ENCODE data around the gene EHD2.
"Not testable (repeated sequence)": the region's sequence is repeated elsewhere in the genome, so short reads cannot be mapped to it uniquely, and the experiment has no call there.

Gene EHD2

DNA sequence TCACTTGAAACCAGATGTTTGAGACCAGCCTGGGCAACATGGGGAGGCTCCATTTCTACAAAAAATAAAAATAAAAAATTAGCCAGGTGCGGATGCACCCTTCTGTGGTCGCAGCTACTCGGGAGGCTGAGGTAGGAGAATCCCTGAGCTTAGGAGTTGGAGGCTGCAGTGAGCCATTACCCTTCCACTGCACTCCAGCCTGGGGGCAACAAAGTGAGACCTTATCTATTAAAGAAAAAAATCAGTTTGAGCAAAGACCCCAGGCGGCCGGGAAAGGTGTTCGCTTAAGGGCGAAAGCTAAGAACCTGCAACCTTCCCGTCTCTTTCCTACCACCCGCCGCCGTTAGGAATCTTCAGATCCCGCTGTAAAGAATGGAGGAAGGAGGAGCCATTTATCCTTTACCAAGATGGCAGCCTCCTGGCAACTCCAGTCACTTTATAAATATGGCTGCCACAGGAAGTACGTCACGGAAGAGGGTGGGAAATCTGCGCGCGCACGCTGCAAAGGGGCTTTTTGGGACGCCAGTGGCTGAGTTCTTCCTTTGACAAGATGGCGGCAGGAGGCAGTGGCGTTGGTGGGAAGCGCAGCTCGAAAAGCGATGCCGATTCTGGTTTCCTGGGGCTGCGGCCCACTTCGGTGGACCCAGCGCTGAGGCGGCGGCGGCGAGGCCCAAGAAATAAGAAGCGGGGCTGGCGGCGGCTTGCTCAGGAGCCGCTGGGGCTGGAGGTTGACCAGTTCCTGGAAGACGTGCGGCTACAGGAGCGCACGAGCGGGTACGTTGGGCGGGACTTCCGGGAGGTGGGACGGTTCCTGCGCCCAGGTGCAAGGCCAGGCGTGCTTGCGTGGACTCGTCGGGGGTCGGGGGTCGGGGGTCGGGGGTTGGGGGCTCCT lies 32.0 kb downstream of the EHD2 start, which contains the start of gene NOP53:
TSS of gene NOP53 (plus strand) at position 537 of the 892 bp plus-strand sequence. CDS start at position 551, 14 bp downstream.
- peak within 1 kb of the TSS; percentile 81 for H3K4me3 ChIP-seq (ENCODE audit: low read depth, low read length)

DNA sequence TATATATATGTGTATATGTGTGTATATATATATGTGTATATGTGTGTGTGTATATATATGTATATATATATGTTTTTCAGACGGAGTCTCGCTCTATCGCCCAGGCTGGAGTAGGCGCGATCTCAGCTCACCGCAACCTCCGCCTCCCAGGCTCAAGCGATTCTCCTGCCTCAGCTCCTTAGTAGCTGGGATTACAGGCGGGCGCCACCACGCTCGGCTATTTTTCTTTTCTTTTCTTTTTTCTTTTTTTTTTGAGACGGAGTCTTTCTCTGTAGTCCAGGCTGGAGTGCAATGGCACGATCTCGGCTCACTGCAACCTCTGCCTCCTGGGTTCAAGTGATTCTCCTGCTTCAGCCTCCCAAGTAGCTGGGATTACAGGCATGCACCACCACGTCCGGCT lies 32.9 kb downstream of the EHD2 start:
- peak overlapping the region; percentile 81 for H3K4me3 ChIP-seq (ENCODE audit: low read depth, low read length)

DNA sequence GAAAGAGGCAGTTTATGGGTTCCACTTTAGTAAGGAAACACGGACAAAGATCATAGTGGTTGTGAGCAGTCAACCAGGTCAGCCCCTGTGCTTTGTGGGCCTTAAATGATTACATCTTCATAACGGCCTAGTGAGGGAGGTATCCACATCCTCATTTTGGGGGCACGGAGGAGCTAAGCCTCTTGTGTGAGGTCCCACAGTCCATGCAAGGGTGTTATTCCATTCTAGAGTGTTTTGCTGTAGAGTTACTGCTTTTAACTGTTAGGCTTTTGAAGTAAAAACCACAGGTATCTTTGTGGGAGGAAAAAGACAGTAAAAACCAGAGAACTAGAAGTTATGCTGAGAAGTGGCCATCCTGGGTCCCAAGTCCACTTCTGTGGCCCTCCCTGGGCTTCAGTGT lies 36.1 kb downstream of the EHD2 start:
- H3K4me3 ChIP-seq (ENCODE audit: low read depth, low read length): no peak overlapping the region

GRCh38 chr19:47750752-47751151 lies 37.5 kb downstream of the EHD2 start:
- no peak overlapping the region for H3K4me3 ChIP-seq (ENCODE audit: low read depth, low read length)

- H3K4me3 ChIP-seq (ENCODE audit: low read depth, low read length): no peak overlapping the region
Measured at GRCh38 chr19:47752440-47753211, 39.4 kb downstream of the EHD2 start.

DNA sequence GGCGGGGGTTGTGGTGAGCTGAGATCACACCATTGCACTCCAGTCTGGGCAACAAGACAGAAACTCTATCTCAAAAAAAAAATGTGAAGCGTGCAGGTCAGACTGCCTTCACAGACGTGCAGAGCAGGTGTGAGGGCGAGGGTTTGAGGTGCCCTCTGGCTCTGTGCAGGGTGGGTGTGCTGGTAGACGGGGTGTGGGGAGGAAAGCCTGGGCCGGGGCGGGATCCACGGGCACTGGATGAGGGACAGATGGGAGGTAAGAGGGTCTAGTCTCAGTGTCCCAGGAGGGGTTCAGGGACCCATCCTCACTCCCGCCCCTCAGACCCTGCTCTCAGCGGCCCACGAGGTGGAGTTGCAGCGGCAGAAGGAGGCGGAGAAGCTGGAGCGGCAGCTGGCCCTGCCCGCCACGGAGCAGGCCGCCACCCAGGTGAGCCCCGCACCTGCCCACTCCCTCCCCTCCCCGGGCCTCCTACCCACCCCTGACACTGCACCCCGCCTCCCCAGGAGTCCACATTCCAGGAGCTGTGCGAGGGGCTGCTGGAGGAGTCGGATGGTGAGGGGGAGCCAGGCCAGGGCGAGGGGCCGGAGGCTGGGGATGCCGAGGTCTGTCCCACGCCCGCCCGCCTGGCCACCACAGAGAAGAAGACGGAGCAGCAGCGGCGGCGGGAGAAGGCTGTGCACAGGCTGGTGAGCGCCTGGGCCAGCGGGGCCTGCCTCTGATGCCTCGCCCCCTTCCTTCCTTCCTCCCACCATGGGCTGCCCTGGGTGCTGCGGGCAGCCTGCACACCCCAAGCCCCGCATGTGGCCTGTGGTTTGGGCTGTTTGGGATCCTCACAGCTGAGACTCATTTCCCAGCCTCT lies 41.2 kb downstream of the EHD2 start:
- no peak overlapping the region for H3K4me3 ChIP-seq (ENCODE audit: low read depth, low read length)

DNA sequence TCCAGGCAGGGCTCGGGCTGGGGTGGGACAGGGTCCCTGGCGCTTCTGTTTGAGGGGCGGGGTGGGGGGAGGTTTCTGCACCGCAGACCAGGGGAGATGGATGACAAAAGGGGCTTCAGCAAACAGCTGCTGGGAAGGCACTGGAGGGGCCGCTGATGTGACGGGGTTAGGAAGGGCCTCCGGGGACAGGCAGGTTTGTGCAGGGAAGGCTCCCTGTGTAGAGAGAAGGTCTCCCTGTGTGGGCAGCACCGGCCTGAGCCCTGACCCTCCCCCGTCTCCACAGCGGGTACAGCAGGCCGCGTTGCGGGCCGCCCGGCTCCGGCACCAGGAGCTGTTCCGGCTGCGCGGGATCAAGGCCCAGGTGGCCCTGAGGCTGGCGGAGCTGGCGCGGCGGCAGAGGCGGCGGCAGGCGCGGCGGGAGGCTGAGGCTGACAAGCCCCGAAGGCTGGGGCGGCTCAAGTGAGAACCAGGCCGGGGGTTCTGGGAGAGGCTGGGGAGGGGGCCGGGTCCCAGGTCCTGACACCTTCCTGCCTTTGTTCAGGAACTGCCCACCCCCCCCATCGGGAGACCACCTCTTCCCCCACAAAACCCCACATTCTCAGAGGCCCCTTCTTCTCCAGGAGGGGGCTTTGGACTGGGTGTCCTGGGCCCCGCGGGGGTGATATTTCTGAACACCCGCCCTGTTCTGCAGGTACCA lies 42.0 kb downstream of the EHD2 start:
- H3K4me3 ChIP-seq (ENCODE audit: low read depth, low read length): no peak overlapping the region

GRCh38 chr19:47755762-47756626 lies 42.8 kb downstream of the EHD2 start:
- H3K4me3 ChIP-seq (ENCODE audit: low read depth, low read length): no peak overlapping the region

- no peak overlapping the region for H3K4me3 ChIP-seq (ENCODE audit: low read depth, low read length)
Measured at GRCh38 chr19:47756627-47756929, 43.4 kb downstream of the EHD2 start.

GRCh38 chr19:47756953-47757608 lies 43.9 kb downstream of the EHD2 start:
- H3K4me3 ChIP-seq (ENCODE audit: low read depth, low read length): no peak overlapping the region

DNA sequence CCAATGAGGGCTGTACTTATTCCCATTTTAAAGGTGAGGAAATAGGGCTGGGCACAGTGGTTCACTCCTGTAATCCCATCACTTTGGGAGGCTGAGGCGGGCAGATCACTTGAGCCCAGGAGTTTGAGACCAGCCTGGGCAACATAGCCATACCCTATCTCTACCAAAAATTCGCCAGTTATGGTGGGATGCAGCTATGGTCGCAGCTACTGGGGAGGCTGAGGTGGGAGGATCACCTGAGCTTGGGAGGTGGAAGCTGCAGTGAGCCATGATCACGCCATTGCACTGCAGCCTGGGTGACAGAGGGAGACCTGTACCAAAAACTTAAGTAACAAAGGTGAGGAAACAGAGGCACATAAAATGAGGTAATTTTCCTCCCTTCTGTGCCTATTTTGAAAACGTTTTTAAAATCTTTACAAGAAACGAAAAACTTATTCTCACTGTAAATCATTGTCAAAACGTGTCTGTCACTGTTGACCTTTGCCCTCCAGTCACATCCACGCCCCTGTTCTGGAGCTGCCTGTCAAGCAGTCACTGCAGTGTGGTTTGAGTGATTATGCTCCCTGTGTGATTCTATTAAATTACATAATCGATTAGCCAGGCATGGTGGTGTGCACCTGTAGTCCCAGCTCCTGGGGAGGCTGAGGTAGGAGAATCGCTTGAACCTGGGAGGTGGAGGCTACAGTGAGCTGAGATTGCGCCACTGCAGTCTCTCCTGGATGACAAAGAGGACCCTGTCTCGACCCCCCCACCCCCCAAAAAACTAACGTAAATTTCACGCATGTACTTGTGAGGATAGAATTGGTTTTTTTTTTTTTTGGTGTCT lies 44.6 kb downstream of the EHD2 start:
- H3K4me3 ChIP-seq (ENCODE audit: low read depth, low read length): no peak overlapping the region

DNA sequence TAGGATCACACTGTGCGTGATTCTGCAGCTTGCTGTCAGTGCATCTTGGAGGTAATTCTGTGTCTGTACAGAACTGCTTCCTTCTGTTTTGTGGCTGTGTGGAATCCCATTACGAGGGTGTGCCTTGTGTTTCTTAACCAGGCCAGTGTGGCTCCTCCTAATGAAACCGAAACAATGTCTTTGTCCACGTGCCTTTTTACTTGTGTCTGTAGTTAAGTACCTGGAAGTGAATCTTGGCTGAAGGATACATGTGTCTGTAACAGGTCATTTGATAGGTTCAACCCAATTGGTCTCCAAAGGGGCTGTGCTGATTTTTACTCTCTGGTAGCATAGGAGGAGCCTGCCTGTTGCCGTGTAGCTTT lies 45.2 kb downstream of the EHD2 start:
- H3K4me3 ChIP-seq (ENCODE audit: low read depth, low read length): no peak overlapping the region

GRCh38 chr19:47760632-47760999 lies 47.4 kb downstream of the EHD2 start:
- no peak overlapping the region for H3K4me3 ChIP-seq (ENCODE audit: low read depth, low read length)

- no peak overlapping the region for H3K4me3 ChIP-seq (ENCODE audit: low read depth, low read length)
Measured at GRCh38 chr19:47761566-47761965, 48.3 kb downstream of the EHD2 start.

- no peak overlapping the region for H3K4me3 ChIP-seq (ENCODE audit: low read depth, low read length)
Measured at GRCh38 chr19:47762151-47762550, 48.9 kb downstream of the EHD2 start.

DNA sequence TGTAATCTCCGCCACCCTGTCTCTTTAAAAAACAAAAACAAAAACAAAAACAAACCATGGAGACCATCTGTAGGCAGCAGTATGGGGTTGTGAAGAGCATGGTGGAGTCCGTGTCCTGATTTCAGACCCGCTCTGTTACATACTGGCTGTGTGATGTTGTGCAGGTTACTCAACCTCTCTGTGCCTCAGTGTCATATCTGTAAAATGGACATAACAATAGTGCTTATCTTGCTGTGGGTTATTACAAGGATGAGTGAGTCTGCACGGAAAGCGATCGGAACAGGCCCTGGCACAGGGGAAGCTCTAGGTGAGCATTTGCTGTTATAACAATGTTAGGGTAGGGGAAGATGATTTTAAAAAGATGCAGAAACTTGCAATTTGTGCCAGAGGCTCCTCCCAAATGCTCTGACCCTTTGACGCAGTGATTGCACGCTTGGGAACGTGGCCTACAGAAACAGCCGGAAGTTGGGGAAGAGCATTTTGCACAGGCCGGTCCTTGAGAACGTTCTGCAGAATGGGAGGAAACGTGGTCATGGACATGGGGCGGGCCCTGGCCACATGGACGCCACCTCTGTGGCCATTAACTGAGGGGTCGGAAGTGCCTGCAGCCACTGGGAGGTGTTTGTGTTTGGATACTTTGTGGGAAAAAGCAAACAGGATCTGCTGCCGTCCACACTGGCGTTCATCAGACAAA lies 49.5 kb downstream of the EHD2 start:
- no peak overlapping the region for H3K4me3 ChIP-seq (ENCODE audit: low read depth, low read length)

- H3K4me3 ChIP-seq (ENCODE audit: low read depth, low read length): not testable (repeated sequence)
Measured at GRCh38 chr19:47764705-47765104, 51.5 kb downstream of the EHD2 start.
